ENCODE results near the gene HNRNPF.

GRCh38 chr10:43408331-43408709 is 666 bp downstream of the HNRNPF start:
- TF ChIP-seq, protein P1, sequence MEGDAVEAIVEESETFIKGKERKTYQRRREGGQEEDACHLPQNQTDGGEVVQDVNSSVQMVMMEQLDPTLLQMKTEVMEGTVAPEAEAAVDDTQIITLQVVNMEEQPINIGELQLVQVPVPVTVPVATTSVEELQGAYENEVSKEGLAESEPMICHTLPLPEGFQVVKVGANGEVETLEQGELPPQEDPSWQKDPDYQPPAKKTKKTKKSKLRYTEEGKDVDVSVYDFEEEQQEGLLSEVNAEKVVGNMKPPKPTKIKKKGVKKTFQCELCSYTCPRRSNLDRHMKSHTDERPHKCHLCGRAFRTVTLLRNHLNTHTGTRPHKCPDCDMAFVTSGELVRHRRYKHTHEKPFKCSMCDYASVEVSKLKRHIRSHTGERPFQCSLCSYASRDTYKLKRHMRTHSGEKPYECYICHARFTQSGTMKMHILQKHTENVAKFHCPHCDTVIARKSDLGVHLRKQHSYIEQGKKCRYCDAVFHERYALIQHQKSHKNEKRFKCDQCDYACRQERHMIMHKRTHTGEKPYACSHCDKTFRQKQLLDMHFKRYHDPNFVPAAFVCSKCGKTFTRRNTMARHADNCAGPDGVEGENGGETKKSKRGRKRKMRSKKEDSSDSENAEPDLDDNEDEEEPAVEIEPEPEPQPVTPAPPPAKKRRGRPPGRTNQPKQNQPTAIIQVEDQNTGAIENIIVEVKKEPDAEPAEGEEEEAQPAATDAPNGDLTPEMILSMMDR (IDR thresholded peaks at IDR 0.05; ENCODE audit: control extremely low read depth in 1 of 3, insufficient read depth in 1 of 3, low read depth in 1 of 3, low read length in 3 of 3), result no peak
- TF ChIP-seq CEBPB (IDR thresholded peaks at IDR 0.05; ENCODE audit: low read depth, low read length) (no peak), SAP30 (IDR thresholded peaks at IDR 0.05; ENCODE audit: insufficient read depth, insufficient replicate concordance, low read length) (peak; percentile 57)

Measured in H1 (cell line).